Karpas-422 (cell line): ENCODE data around the gene APOBEC3G. TPM values are rescaled to one million over a fixed set of nuclear protein-coding genes. Genes with fewer than 3 reads are reported as not detected.

Experiments
- DNase-seq: peaks from one replicate; pipeline ENCODE4 v3.0.0-alpha.2; 2015
- H2AFZ ChIP-seq: fragments of 200-600 bp; sonication (generic); 2 replicates; pipeline ENCODE4 v1.6.1; 2014; ENCODE audit warnings: antibody characterized with exemption, low read length, mixed read lengths
- H3K27ac ChIP-seq: fragments of 200-600 bp; sonication (generic); 2 replicates; pipeline ENCODE4 v1.5.1; 2014; ENCODE audit warnings: mild to moderate bottlenecking, low read length, moderate library complexity
- H3K27me3 ChIP-seq: fragments of 200-600 bp; sonication (generic); 2 replicates; pipeline ENCODE4 v1.6.1; 2014; ENCODE audit warnings: low read length, mixed read lengths
- H3K36me3 ChIP-seq: fragments of 200-600 bp; sonication (generic); 2 replicates; pipeline ENCODE4 v1.6.1; 2014; ENCODE audit warnings: low read length, mixed read lengths; ENCODE audit not compliant: insufficient read depth
- H3K4me1 ChIP-seq: fragments of 200-600 bp; sonication (generic); 2 replicates; pipeline ENCODE4 v1.6.1; 2014; ENCODE audit warnings: mild to moderate bottlenecking, low read length, mixed read lengths
- H3K4me2 ChIP-seq: fragments of 200-600 bp; sonication (generic); 2 replicates; pipeline ENCODE4 v1.6.1; 2014; ENCODE audit warnings: low read length, low read depth, mild to moderate bottlenecking; ENCODE audit not compliant: poor library complexity, severe bottlenecking
- H3K4me3 ChIP-seq: fragments of 200-600 bp; sonication (generic); 2 replicates; pipeline ENCODE4 v1.5.1; 2014; ENCODE audit warnings: mild to moderate bottlenecking, antibody characterized with exemption, low read length, mixed read lengths
- H3K79me2 ChIP-seq: fragments of 200-600 bp; sonication (generic); 2 replicates; pipeline ENCODE4 v1.6.1; 2014; ENCODE audit warnings: mild to moderate bottlenecking, low read length, mixed read lengths
- H3K9ac ChIP-seq: fragments of 200-600 bp; sonication (generic); 2 replicates; pipeline ENCODE4 v1.6.0; 2014; ENCODE audit warnings: low read length
- H3K9me2 ChIP-seq: fragments of 200-600 bp; sonication (generic), shearing (Covaris generic); replicated peaks from 2 replicates; pipeline ENCODE4 v1.6.0; 2014; ENCODE audit warnings: mild to moderate bottlenecking, low read length, moderate library complexity; ENCODE audit not compliant: insufficient read depth
- H3K9me3 ChIP-seq: fragments of 300-700, 200-600 bp; sonication (generic); 2 replicates; pipeline ENCODE4 v1.6.1; 2014; ENCODE audit warnings: low read length, mixed read lengths
- H4K20me1 ChIP-seq: fragments of 200-600 bp; sonication (generic); 2 replicates; pipeline ENCODE4 v1.6.1; 2014; ENCODE audit warnings: mild to moderate bottlenecking, antibody characterized with exemption, low read length, low read depth; ENCODE audit not compliant: insufficient read depth
- total RNA-seq: library from RNA; depleted of rRNA; stranded (reverse); fragments of >200 nt; shearing (Covaris generic); gene quantifications from 2 replicates; pipeline ENCODE4 v1.2.3, GENCODE V29; 2014; ENCODE audit warnings: low replicate concordance

APOBEC3G gene
- total RNA-seq, 1 experiment from 2014 or later, result 6.5 TPM

DNA sequence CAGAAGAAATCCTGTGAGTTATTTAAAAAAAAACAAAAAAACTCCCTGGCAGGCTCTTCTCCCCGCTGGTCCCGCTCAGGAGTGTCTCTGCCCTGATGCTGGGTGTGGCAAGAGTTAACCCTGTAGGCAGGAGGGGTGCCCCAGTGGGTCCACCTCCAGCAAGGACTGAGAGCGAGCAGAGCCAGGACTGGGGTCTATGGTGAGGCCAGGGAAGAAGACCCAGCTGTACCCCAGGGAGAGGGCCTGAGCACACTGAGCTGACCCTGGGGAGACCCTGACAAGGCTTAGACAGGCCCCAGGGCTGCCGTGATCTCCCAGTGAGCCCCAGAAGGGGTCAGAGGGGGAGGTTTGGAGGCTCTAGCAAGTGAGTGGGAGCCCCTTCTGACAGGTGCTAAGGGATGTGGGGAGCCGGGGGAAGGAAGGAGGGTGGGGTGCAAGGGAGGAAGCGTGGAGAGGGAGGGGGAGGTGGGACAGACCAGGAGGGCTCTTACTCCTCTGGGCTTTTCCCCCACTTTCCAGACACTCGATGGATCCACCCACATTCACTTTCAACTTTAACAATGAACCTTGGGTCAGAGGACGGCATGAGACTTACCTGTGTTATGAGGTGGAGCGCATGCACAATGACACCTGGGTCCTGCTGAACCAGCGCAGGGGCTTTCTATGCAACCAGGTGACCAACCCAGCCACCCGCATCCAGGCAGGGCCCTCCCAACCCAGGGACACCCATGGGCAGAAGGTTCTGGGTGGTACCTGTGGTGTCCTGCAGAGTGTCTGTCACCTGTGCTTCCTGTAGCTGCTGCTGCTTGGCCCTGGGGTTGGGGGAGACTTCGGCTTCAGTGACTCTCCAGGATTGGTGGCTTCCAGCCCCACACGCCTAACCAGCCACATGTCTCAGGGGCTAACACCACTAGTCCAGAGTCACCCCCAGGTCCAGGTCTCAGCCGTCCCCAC, 6.4 kb downstream of the APOBEC3G start:
- H3K9me3 ChIP-seq, result no peaks in the 10 kb centered on the region
- no peaks in the 10 kb centered on the region for H3K36me3 ChIP-seq
- H3K79me2 ChIP-seq, result no peaks in the 10 kb centered on the region
- H3K27ac ChIP-seq, result no peak overlapping the region
- H3K4me1 ChIP-seq, result no peaks in the 10 kb centered on the region
- no peaks in the 10 kb centered on the region for H4K20me1 ChIP-seq
- no peaks in the 10 kb centered on the region for H3K9me2 ChIP-seq
- H3K9ac ChIP-seq, result no peak overlapping the region
- no peak for DNase-seq
- H3K4me3 ChIP-seq, result no peak overlapping the region
- no peaks in the 10 kb centered on the region for H3K27me3 ChIP-seq
- no peak overlapping the region for H3K4me2 ChIP-seq
- no peak overlapping the region for H2AFZ ChIP-seq

GRCh38 chr22:39084666-39085065, 7.6 kb downstream of the APOBEC3G start:
- no peaks in the 10 kb centered on the region for H3K79me2 ChIP-seq
- no peak overlapping the region for H3K4me3 ChIP-seq
- no peaks in the 10 kb centered on the region for H3K27me3 ChIP-seq
- no peak overlapping the region for H2AFZ ChIP-seq
- no peaks in the 10 kb centered on the region for H3K4me1 ChIP-seq
- H3K4me2 ChIP-seq, result no peak overlapping the region
- H4K20me1 ChIP-seq, result no peaks in the 10 kb centered on the region
- no peaks in the 10 kb centered on the region for H3K9me2 ChIP-seq
- no peaks in the 10 kb centered on the region for H3K9me3 ChIP-seq
- no peak for DNase-seq
- H3K9ac ChIP-seq, result no peak overlapping the region
- H3K36me3 ChIP-seq, result no peaks in the 10 kb centered on the region
- no peak overlapping the region for H3K27ac ChIP-seq

DNA sequence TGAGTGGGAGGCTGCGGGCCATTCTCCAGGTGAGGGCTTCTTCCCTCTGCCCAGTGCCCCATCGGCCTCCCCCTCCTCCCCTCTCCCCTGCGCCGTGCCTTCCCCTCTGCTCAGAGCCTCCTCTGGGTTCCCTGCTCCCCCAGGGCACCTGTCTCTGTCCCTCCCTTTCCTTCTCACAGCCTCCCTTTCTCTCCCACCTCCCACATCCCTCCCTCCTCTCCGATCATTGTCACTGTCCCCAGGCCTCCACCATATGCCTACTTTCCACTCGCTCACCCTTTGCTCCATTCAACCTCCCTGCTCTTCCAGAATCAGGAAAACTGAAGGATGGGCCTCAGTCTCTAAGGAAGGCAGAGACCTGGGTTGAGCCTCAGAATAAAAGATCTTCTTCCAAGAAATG, 10.0 kb downstream of the APOBEC3G start:
- Histone ChIP-seq H3K27me3 (no peaks in the 10 kb centered on the region), H3K4me3 (no peak overlapping the region), H3K9ac (no peak overlapping the region), H3K27ac (no peak overlapping the region), H3K79me2 (no peaks in the 10 kb centered on the region), H3K4me1 (no peaks in the 10 kb centered on the region), H3K9me2 (no peaks in the 10 kb centered on the region), H3K9me3 (no peaks in the 10 kb centered on the region), H3K4me2 (no peak overlapping the region), H2AFZ (no peak overlapping the region), H3K36me3 (no peaks in the 10 kb centered on the region), H4K20me1 (no peaks in the 10 kb centered on the region)
- no peak for DNase-seq

GRCh38 chr22:39087881-39088684, 11.0 kb downstream of the APOBEC3G start:
- Histone ChIP-seq H3K4me2 (no peak overlapping the region), H3K27me3 (no peaks in the 10 kb centered on the region), H3K4me1 (no peaks in the 10 kb centered on the region), H3K79me2 (no peaks in the 10 kb centered on the region), H3K9ac (no peak overlapping the region), H3K36me3 (no peaks in the 10 kb centered on the region), H2AFZ (no peak overlapping the region), H3K9me3 (no peaks in the 10 kb centered on the region), H3K27ac (no peak overlapping the region), H3K4me3 (no peak overlapping the region), H4K20me1 (no peaks in the 10 kb centered on the region), H3K9me2 (no peaks in the 10 kb centered on the region)
- no peak for DNase-seq

DNA sequence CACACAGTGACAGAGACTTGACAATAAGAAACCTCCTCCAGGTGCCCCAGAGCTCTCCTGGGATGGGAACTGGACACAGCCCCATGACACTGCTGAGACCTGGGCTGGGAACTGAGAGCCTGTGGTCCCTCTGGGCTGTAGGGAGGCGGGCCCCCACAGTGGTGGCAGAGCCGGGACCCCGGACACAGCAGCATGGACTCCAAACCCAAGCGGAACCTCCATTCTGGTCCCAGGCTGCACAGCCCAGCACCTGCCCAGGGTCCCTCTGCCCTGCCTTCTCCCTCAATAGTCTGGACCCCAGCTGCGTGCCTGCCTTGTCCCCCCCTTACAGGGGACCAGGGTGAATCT, 11.6 kb downstream of the APOBEC3G start:
- Histone ChIP-seq H3K4me3 (no peak overlapping the region), H3K9me2 (no peaks in the 10 kb centered on the region), H3K36me3 (no peaks in the 10 kb centered on the region), H3K4me2 (no peak overlapping the region), H3K9ac (no peak overlapping the region), H3K9me3 (no peaks in the 10 kb centered on the region), H3K27me3 (no peaks in the 10 kb centered on the region), H3K79me2 (no peaks in the 10 kb centered on the region), H2AFZ (no peak overlapping the region), H3K27ac (no peak overlapping the region), H4K20me1 (no peaks in the 10 kb centered on the region), H3K4me1 (no peaks in the 10 kb centered on the region)
- DNase-seq, result no peak

- no peaks in the 10 kb centered on the region for H3K4me1 ChIP-seq
- no peaks in the 10 kb centered on the region for H4K20me1 ChIP-seq
- no peaks in the 10 kb centered on the region for H3K9me2 ChIP-seq
- H3K79me2 ChIP-seq, result no peaks in the 10 kb centered on the region
- no peak overlapping the region for H3K27ac ChIP-seq
- H3K9me3 ChIP-seq, result no peaks in the 10 kb centered on the region
- no peak for DNase-seq
- H3K4me3 ChIP-seq, result no peak overlapping the region
- no peaks in the 10 kb centered on the region for H3K36me3 ChIP-seq
- no peaks in the 10 kb centered on the region for H3K27me3 ChIP-seq
- no peak overlapping the region for H3K9ac ChIP-seq
- no peak overlapping the region for H3K4me2 ChIP-seq
- no peak overlapping the region for H2AFZ ChIP-seq
Observed at GRCh38 chr22:39089928-39090327, 12.9 kb downstream of the APOBEC3G start.

- no peak overlapping the region for H3K9ac ChIP-seq
- no peaks in the 10 kb centered on the region for H3K36me3 ChIP-seq
- no peak overlapping the region for H3K27ac ChIP-seq
- no peaks in the 10 kb centered on the region for H4K20me1 ChIP-seq
- no peaks in the 10 kb centered on the region for H3K27me3 ChIP-seq
- H3K4me1 ChIP-seq, result no peaks in the 10 kb centered on the region
- H3K4me3 ChIP-seq, result no peak overlapping the region
- H3K9me3 ChIP-seq, result no peaks in the 10 kb centered on the region
- H3K79me2 ChIP-seq, result no peaks in the 10 kb centered on the region
- no peak overlapping the region for H2AFZ ChIP-seq
- no peaks in the 10 kb centered on the region for H3K9me2 ChIP-seq
- DNase-seq, result no peak
- H3K4me2 ChIP-seq, result no peak overlapping the region
Observed at GRCh38 chr22:39090426-39091064, 13.5 kb downstream of the APOBEC3G start.
